Aorta (tissue), 5 donors: ENCODE results near the gene XRCC4. TPM values are rescaled to one million over a fixed set of nuclear protein-coding genes. Genes with fewer than 3 reads are reported as not detected.

ENCODE experiments used
- ATAC-seq: fragments of 200-7000 bp; cut with Tn5 transposase; one replicate; pipeline ENCODE4 v1.9.1; 2022; ENCODE audit warnings: moderate library complexity; ENCODE audit not compliant: low FRiP score
- DNase-seq, 2 donors: peaks; one replicate each; pipeline ENCODE4 v3.0.0-alpha.2; 2020
- H3K27ac ChIP-seq, 2 donors: one replicate each; pipeline ENCODE4 v1.5.1; 2013; ENCODE audit warnings: low read length in 2 of 2, mild to moderate bottlenecking in 2 of 2, moderate library complexity in 2 of 2, control low read depth in 1 of 2, inconsistent platforms in 1 of 2, low read depth in 1 of 2
- H3K27me3 ChIP-seq, 2 donors: one replicate each; pipeline ENCODE4 v1.6.1; 2013; ENCODE audit warnings: control low read depth in 1 of 2, low read length in 1 of 2, mild to moderate bottlenecking in 1 of 2, moderate library complexity in 1 of 2; ENCODE audit not compliant: insufficient read depth in 2 of 2, control insufficient read depth in 1 of 2
- H3K36me3 ChIP-seq, 2 donors: one replicate each; pipeline ENCODE4 v1.6.1; 2013; ENCODE audit warnings: control low read depth in 1 of 2, low read length in 1 of 2, mild to moderate bottlenecking in 1 of 2; ENCODE audit not compliant: insufficient read depth in 2 of 2, control insufficient read depth in 1 of 2
- H3K4me1 ChIP-seq, 2 donors: one replicate each; pipeline ENCODE4 v1.6.1; 2013; ENCODE audit warnings: low read length in 2 of 2, control low read depth in 1 of 2, mild to moderate bottlenecking in 1 of 2, moderate library complexity in 1 of 2; ENCODE audit not compliant: insufficient read depth in 2 of 2, control insufficient read depth in 1 of 2
- H3K4me3 ChIP-seq, 2 donors: one replicate each; pipeline ENCODE4 v1.5.1; 2013; ENCODE audit warnings: low read length in 2 of 2, control low read depth in 1 of 2, mild to moderate bottlenecking in 1 of 2
- H3K9me3 ChIP-seq: one replicate; pipeline ENCODE4 v1.6.1; 2013; ENCODE audit warnings: mild to moderate bottlenecking, low read length; ENCODE audit not compliant: control insufficient read depth
- WGBS, 2 donors: extraction: QIAGEN DNeasy Blood & Tissue Kit; methylation state at CpG; one replicate each; pipeline ENCODE4 v1.1.7; 2013; 5-methylcytosine and 5-hydroxymethylcytosine counted together
- intact Hi-C, 2 donors: fragments of 100-400 bp; cut with DNase I; formaldehyde crosslinking; loops; one replicate each; pipeline versions ENCODE4 v1.14.2 to v1.15.0; 2022
- polyA plus RNA-seq, 2 donors: library from polyadenylated mRNA; stranded (reverse); fragments of 200-250 nt; gene quantifications; one replicate each; pipeline ENCODE4 v1.2.3, GENCODE V29; 2013
- total RNA-seq, 2 donors: library from RNA; stranded (reverse); fragmentation: NEBNext Ultra II Directional; extraction: Animal tissue kit (Norgen Biotek cat#: 25700); gene quantifications; one replicate each; pipeline ENCODE4 v1.2.1, GENCODE V29; 2021
- donor health status: healthy with polysubstance abuse.
- donor health status: Bipolar disorder and iron deficiency.
- donor health status: DM: no; HTN: no; CAD: no.
- donor health status: DM: no; HTN: no; CAD: no.
- donor health status: DM: yes; HTN: yes; CAD: no.

Gene XRCC4
- total and polyA plus RNA-seq, 4 donors, result 9.9 to 19.0 (median 11.8) TPM

DNA sequence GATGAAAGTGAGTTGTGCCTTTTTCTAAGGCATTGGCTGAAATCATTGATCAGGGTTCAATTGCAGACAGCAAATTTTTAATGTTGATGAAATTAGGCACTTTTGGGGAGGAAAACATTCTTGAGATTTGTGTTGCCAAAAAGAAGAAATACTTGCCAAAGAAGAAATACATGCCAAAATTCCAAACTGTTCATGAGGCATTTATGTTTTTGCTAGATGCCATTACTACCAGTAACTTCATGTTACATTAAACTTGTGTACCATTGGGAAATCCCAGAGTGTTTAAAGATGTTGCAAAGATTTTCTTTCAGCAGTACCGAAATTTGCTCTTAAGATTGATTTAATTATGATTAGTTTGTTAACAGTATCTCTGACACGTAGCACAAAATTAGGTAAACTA, 7.0 kb downstream of the XRCC4 start:
- DNase-seq (no peak), ATAC-seq (no peak)
- no peaks in the 10 kb centered on the region for H3K36me3 ChIP-seq
- no peaks in the 10 kb centered on the region for H3K9me3 ChIP-seq
- 91 to 94% methylated on average over 2 of the region's 2 CpGs for WGBS, 2 donors
- no peaks in the 10 kb centered on the region for H3K27me3 ChIP-seq
- H3K4me1 ChIP-seq, result no peaks in the 10 kb centered on the region
- no peak overlapping the region for H3K27ac ChIP-seq
- intact Hi-C loops, result loop anchor here in 1 of 2 donors (10.0 kb wide), 1 partner anchor 480 kb away; no protein-coding TSS in a partner anchor
- H3K4me3 ChIP-seq, result no peak overlapping the region

DNA sequence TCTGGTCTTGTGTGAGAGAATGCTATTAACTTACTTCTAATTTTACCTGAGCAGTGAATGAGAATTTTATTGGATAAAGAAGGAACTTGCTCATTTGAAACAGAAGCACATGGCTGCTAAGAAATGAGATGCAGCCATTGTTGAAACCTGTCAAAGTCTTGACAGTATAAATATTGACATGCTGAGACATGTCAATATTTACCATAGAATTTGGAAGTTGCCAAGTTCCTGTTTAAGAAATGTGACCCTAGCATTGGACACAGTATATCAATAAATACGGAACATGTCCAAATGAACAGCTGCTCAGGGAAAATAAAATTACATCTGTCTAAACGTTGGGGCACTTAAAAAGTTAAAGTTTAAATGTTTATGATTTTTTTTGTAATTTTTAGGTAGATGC, 7.8 kb downstream of the XRCC4 start:
- Histone ChIP-seq H3K4me3 (no peak overlapping the region), H3K4me1 (no peaks in the 10 kb centered on the region), H3K27ac (no peak overlapping the region), H3K36me3 (no peaks in the 10 kb centered on the region), H3K27me3 (no peaks in the 10 kb centered on the region), H3K9me3 (no peaks in the 10 kb centered on the region)
- ATAC-seq (no peak), DNase-seq (no peak)
- WGBS, 2 donors, result 57 to 72% methylated on average over 2 of the region's 2 CpGs
- intact Hi-C loops, result loop anchor here in 1 of 2 donors (10.0 kb wide), 1 partner anchor 480 kb away; no protein-coding TSS in a partner anchor

DNA sequence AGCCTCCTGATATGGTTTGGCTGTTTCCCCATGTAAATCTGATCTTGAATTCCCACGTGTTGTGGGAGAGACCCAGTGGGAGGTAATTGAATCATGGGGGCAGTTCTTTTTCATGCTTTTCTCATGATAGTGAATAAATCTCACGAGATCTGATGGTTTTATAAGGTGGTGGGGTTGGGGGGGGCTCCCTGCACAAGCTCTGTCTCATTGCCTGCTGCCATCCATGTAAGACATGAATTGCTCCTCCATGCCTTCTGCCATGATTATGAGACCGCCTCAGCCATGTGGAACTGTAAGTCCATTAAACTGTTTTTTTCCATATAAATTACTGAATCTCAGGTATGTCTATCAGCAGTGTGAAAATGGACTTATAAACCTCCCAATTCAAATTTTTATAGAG, 12.8 kb downstream of the XRCC4 start:
- Histone ChIP-seq H3K4me3 (no peak overlapping the region), H3K27ac (no peak overlapping the region), H3K36me3 (no peaks in the 10 kb centered on the region), H3K27me3 (no peaks in the 10 kb centered on the region), H3K4me1 (no peaks in the 10 kb centered on the region), H3K9me3 (no peaks in the 10 kb centered on the region)
- no peak for ATAC-seq
- intact Hi-C loops, result no loop called here
- DNase-seq, result no peak
- WGBS, 2 donors, result 89 to 95% methylated on average over 3 of the region's 3 CpGs

DNA sequence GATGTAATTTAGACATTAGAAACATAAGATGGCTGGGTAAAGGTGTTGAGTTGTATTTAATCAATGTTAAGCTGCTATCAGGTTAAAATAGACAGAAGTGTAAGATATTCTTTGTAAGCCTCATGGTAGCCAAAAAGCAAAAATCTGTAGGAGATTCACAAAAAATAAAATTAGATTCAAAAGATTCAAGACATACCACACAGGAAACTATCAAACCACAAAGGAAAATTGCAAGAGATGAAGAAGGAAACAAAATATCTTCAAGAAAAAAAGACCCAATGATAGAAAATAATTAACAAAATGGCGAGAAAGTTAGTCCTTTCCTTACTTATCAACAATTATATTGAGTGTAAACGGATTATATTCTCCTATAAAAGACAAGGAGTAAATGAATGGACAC, 15.3 kb downstream of the XRCC4 start:
- Histone ChIP-seq H3K36me3 (no peaks in the 10 kb centered on the region), H3K4me1 (no peaks in the 10 kb centered on the region), H3K9me3 (no peaks in the 10 kb centered on the region), H3K4me3 (no peak overlapping the region), H3K27ac (no peak overlapping the region), H3K27me3 (no peaks in the 10 kb centered on the region)
- no peak for ATAC-seq
- no peak for DNase-seq
- 96% methylated on average over 2 of the region's 2 CpGs for WGBS, 2 donors
- intact Hi-C loops, result no loop called here

DNA sequence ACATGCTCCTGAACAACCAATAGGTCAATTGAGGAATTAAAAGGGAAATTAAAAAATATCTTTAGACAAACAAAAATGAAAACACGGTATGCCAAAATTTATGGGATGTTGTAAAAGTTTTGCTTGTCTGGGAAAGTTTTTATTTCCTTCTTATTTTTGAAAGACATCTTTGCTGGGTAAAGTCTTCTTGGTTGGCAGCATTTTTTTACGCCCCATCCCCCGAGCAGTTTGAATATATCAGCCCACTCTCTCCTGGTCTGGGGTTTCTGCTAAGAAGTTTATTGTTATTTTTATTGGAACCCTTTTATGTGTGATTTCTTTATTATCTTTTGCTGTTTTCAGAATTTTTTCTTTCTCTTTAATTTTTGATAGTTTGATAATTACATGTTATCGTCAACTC, 16.3 kb downstream of the XRCC4 start:
- H3K4me1 ChIP-seq, result no peaks in the 10 kb centered on the region
- DNase-seq (no peak), ATAC-seq (no peak)
- 97 to 98% methylated on average over 4 of the region's 4 CpGs for WGBS, 2 donors
- intact Hi-C loops, result no loop called here
- no peak overlapping the region for H3K4me3 ChIP-seq
- H3K27me3 ChIP-seq, result no peaks in the 10 kb centered on the region
- no peaks in the 10 kb centered on the region for H3K9me3 ChIP-seq
- no peak overlapping the region for H3K27ac ChIP-seq
- no peaks in the 10 kb centered on the region for H3K36me3 ChIP-seq

DNA sequence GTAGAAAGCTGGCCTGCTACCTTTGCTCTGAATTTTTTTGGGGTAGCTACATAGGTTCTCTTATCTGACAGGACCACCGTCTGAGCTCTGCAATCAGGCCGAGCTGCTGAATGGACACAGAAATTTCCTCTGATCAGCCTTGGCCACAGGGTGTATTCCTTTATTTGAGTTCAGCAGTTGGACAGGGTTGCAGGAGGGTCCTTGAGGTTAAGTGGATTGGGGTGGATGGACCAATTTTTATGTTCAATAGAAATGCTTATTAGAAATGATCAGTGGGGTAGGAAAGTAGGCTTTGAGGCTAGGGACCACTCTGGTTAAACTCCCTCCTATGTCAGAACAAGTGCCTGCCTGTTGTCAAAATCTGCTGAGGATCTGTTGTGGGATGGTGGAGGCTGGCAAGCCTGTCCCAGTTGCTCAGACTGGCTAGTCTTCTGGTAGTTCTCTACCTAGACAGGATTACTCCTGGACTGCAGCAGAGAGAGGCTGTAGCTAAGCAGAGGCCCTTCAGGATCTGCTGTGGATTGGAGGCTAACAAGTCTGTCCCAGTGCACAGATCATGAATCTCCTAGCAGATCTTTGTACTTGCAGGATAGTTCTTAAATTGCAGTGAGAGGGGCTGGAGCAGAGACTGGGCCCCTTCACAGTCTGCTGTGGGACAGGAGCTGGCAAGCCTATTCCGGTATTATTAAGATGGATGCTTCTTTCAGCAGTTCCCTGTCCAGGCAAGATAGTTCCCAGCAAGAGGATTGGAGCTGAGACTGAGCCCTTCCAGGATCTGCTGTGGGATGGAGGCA, 18.0 kb downstream of the XRCC4 start:
- Histone ChIP-seq H3K36me3 (no peaks in the 10 kb centered on the region), H3K27ac (peak overlapping the region in 1 of 2 donors; percentile 42), H3K9me3 (no peaks in the 10 kb centered on the region), H3K4me3 (no peak overlapping the region), H3K27me3 (no peaks in the 10 kb centered on the region), H3K4me1 (no peaks in the 10 kb centered on the region)
- intact Hi-C loops, result no loop called here
- no peak for ATAC-seq
- DNase-seq, result no peak
- 76 to 84% methylated on average over 3 of the region's 3 CpGs for WGBS, 2 donors

DNA sequence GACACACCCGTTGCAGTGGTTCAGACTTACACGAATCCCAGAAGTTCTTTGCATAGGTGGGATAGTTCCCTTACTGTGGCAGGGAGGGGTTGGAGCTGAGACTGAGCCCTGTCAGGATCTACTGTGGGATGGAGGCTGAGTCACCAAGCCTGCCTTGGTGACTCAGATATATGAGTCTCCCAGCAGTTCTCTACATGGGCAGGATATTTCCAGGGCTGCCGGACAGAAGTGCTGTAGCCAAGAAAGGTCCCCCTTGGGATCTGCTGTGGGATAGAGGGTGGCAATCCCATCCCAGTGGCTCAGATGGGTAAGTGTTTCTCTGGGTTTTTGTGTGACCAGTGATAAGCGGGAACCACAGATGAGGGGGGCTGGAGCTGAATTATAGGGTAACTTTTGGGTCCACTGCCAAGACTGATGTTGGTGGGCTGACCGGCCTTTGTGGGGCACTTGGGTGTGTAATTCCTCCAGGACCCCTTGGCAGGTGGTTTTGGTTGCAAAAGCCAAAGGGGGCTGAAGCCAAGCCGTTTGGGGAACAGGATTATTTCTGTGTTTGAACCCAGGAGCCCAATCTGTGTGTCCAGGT, 18.7 kb downstream of the XRCC4 start:
- intact Hi-C loops, result no loop called here
- 54 to 59% methylated on average over 6 of the region's 6 CpGs for WGBS, 2 donors

DNA sequence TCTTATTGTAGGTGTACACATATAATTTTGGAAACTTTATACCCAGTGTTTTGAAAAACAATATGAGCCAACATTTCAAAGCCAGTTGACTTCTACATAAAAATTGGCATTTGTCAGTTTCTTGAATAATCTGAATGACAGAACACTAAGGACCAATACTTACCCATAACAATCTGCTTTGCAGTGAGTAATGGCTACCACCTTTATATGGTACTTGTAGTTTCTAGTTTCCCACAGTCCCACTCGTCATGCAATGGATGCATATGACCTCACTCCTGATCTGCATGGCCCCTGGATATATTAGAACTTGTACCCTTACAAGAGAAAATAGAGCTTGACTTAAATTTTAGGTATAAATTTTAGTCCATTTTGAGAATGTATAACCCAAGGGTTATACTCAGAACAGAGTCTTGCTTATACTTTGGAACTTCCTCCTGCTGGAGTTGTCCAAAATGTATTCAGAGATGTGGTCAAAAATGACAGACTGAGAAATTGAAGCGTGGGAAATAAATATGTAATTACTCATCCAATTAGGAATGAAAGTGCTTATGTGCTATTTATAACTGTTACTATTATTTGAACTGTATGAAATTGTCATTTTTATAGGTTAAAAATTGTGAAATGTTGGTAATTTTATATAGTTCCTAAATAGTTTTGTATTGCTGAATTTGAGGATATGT, 19.5 kb downstream of the XRCC4 start:
- WGBS, 2 donors, result 67% methylated on average over 2 of the region's 2 CpGs
- no peak for ATAC-seq
- no peaks in the 10 kb centered on the region for H3K36me3 ChIP-seq
- H3K27me3 ChIP-seq, result no peaks in the 10 kb centered on the region
- intact Hi-C loops, result no loop called here
- no peaks in the 10 kb centered on the region for H3K9me3 ChIP-seq
- no peak overlapping the region for H3K4me3 ChIP-seq
- DNase-seq, result no peak
- no peaks in the 10 kb centered on the region for H3K4me1 ChIP-seq
- no peak overlapping the region for H3K27ac ChIP-seq

More for the DNA sequence above, 18.7 kb downstream of the XRCC4 start:
- Histone ChIP-seq H3K27me3 (no peaks in the 10 kb centered on the region), H3K36me3 (no peaks in the 10 kb centered on the region), H3K9me3 (no peaks in the 10 kb centered on the region), H3K4me1 (no peaks in the 10 kb centered on the region), H3K4me3 (no peak overlapping the region), H3K27ac (peak overlapping the region in 1 of 2 donors; percentile 42)
- ATAC-seq, result peak; percentile 72
- DNase-seq, result peak; percentile 59 to 75
